ENCODE data around the gene ITLN2. TPM values are rescaled to one million over a fixed set of nuclear protein-coding genes. Genes with fewer than 3 reads are reported as not detected.

The ITLN2 gene
- total and polyA plus RNA-seq, 9 of the 15 experiments (the other 6 are each of a cell fraction or from before 2014, with no cell fraction given): not detected

DNA sequence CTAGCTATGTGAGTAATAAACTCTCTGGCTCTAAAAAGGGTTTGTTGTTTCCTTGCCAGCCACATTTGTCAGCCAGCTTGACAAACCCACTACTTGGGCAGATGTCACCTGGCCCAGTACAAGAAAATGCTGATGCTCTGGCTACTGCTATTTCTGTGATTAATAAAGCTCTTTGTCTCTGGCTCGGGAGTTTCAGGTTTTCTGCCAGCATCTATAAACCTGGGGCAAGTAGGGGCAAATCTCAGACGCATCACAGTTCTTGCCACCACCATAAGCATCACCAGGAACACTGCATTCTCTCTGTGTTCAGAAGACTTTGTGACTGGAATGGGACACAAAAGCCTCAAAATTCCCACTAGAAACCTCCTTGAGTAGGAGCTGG lies 2.5 kb downstream of the ITLN2 start:
- DNase-seq (ENCODE audit: extremely low read depth in 1 of 4, low spot score in 3 of 4): no peak
- no peak overlapping the region for H3K4me3 ChIP-seq
- H3K27ac ChIP-seq (ENCODE audit: extremely low read depth, low read depth, low read length): no peak overlapping the region
- H4K20me1 ChIP-seq (replicated peaks; ENCODE audit: control insufficient read depth, insufficient read depth, low read length): peaks cover 6% of the 10 kb centered on the region
- H2AFZ ChIP-seq (ENCODE audit: low read depth, low read length): no peak overlapping the region
- WGBS (ENCODE audit: insufficient coverage, low coverage, missing lambda C conversion rate): 3% methylated on average over 2 of the region's 2 CpGs
- H3K9me1 ChIP-seq (ENCODE audit: control insufficient read depth, insufficient read depth, low read length): no peaks in the 10 kb centered on the region
- no peak for FAIRE-seq
- CTCF ChIA-PET (ENCODE audit: low intra/inter-chr PET ratio): interaction anchor here (1.1 to 4.0 kb wide), 2 partner anchors 117 to 131 kb away, joined by 3 to 18 read pairs; no protein-coding TSS in a partner anchor
- intact Hi-C loops (cut with micrococcal nuclease) (no loop called here), in situ Hi-C loops (cut with MboI) (loop anchor here (5.0 kb wide), 1 partner anchor 115 kb away; no protein-coding TSS in a partner anchor)
- no peaks in the 10 kb centered on the region for H3K9me3 ChIP-seq (replicated peaks; ENCODE audit: control insufficient read depth, insufficient read depth, low read depth, low read length)
- peaks cover 0 to 7% of the 10 kb centered on the region in 2 experiments; a peak in 2 of 5 replicates for H3K4me1 ChIP-seq (replicated peaks in 1 of 2; ENCODE audit: control insufficient read depth in 2 of 2, insufficient read depth in 2 of 2, low read length in 2 of 2)
- H3K9ac ChIP-seq (ENCODE audit: insufficient read depth in 1 of 2, low read depth in 2 of 2, low read length in 2 of 2): no peak overlapping the region
- BruUV-seq (replicated peaks): no TSS peak
- no peaks in the 10 kb centered on the region for H3K79me2 ChIP-seq (ENCODE audit: control insufficient read depth, insufficient read depth, low read length)
- ATAC-seq: no peak
- TF ChIP-seq XRCC4 (IDR thresholded peaks at IDR 0.05; ENCODE audit: extremely low read depth, insufficient read depth, insufficient read length) (no peak), TAF9B (IDR thresholded peaks at IDR 0.05; ENCODE audit: partially characterized antibody) (no peak)
- no peaks in the 10 kb centered on the region for H3K36me3 ChIP-seq (ENCODE audit: control insufficient read depth, insufficient read depth, low read length)
- peaks cover 14 to 35% of the 10 kb centered on the region in 2 experiments; a peak in 3 of 5 replicates for H3K27me3 ChIP-seq (ENCODE audit: control insufficient read depth in 2 of 2, insufficient read depth in 2 of 2, low read length in 2 of 2)
- H3K4me2 ChIP-seq (ENCODE audit: insufficient read depth, low read length): no peak overlapping the region
- POLR2A ChIA-PET: interaction anchor here (1.1 to 1.8 kb wide), 2 partner anchors 17 to 226 kb away, joined by 3 to 4 read pairs; no protein-coding TSS in a partner anchor

DNA sequence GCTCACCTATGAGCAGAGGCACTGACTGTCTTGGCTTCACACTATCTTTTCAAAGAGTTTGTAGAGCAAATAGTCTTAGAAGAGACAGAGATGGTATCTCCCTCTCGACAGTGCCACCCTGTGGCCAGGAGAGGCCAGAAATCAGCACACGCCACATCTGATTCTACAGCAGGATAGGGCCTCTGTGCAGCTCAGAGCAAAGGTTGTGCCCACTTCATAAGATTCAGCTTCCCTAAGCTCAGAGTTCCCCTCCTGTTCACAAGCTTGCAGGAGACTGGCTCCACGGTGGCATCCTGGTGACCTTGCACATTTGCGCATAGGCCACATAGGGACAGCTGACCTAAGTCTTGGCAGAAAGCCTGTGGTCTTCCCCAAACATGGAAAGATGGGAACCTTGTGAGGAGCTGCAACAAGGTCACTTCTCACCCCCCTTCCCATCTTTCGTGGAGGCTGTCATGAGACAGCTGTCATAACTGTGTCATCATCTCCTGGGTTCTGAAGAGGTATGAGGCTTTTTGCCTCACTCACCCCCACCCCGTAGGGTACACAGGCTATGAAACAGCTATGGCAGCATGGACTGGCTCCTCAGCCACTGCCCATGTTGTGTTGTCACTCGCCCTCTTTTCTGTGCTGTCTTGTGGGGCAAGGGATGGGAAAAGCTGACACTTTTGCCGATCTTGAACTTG lies 3.0 kb downstream of the ITLN2 start:
- Histone ChIP-seq H3K9ac (ENCODE audit: insufficient read depth in 1 of 2, low read depth in 2 of 2, low read length in 2 of 2) (no peak overlapping the region), H4K20me1 (replicated peaks; ENCODE audit: control insufficient read depth, insufficient read depth, low read length) (peaks cover 6% of the 10 kb centered on the region), H3K36me3 (ENCODE audit: control insufficient read depth, insufficient read depth, low read length) (no peaks in the 10 kb centered on the region), H3K9me1 (ENCODE audit: control insufficient read depth, insufficient read depth, low read length) (no peaks in the 10 kb centered on the region), H3K4me2 (ENCODE audit: insufficient read depth, low read length) (no peak overlapping the region), H3K27ac (ENCODE audit: extremely low read depth, low read depth, low read length) (no peak overlapping the region), H3K9me3 (replicated peaks; ENCODE audit: control insufficient read depth, insufficient read depth, low read depth, low read length) (no peaks in the 10 kb centered on the region), H3K27me3 (ENCODE audit: control insufficient read depth in 2 of 2, insufficient read depth in 2 of 2, low read length in 2 of 2) (peaks cover 10 to 30% of the 10 kb centered on the region in 2 experiments; a peak in 3 of 5 replicates), H2AFZ (ENCODE audit: low read depth, low read length) (no peak overlapping the region), H3K79me2 (ENCODE audit: control insufficient read depth, insufficient read depth, low read length) (no peaks in the 10 kb centered on the region), H3K4me3 (no peak overlapping the region), H3K4me1 (replicated peaks in 1 of 2; ENCODE audit: control insufficient read depth in 2 of 2, insufficient read depth in 2 of 2, low read length in 2 of 2) (peaks cover 0 to 9% of the 10 kb centered on the region in 2 experiments; a peak in 2 of 5 replicates)
- WGBS (ENCODE audit: insufficient coverage, low coverage, missing lambda C conversion rate): 7% methylated on average over 8 of the region's 8 CpGs
- peak; percentile 87 for FAIRE-seq
- POLR2A ChIA-PET: interaction anchor here (1.0 to 1.8 kb wide), 3 partner anchors 13 to 226 kb away, joined by 3 to 4 read pairs (median 4); no protein-coding TSS in a partner anchor
- BruUV-seq (replicated peaks): no TSS peak
- CTCF ChIA-PET (ENCODE audit: low intra/inter-chr PET ratio): interaction anchor here (0.7 to 4.0 kb wide), 3 partner anchors 116 to 224 kb away, joined by 3 to 18 read pairs (median 3); no protein-coding TSS in a partner anchor
- intact Hi-C loops (cut with micrococcal nuclease) (loop anchor here (1.0 to 2.0 kb wide), 3 partner anchors 116 to 270 kb away; no protein-coding TSS in a partner anchor), in situ Hi-C loops (cut with MboI) (loop anchor here (5.0 kb wide), 1 partner anchor 114 kb away; no protein-coding TSS in a partner anchor)
- peak; percentile 62 to 70 (median 65) for DNase-seq (ENCODE audit: extremely low read depth in 1 of 4, low spot score in 3 of 4)
- ATAC-seq: peak; percentile 90
- peak; percentile 31; the same call in 1 of the 2 replicates for TF ChIP-seq JUND (IDR thresholded peaks at IDR 0.05; ENCODE audit: borderline replicate concordance, low read depth, low read length)
- TF ChIP-seq JUND (tag; IDR thresholded peaks at IDR 0.05; ENCODE audit: borderline replicate concordance, low read depth, low read length): no peak
- TF ChIP-seq PRMT5 (CRISPR knock-in tag; IDR thresholded peaks at IDR 0.05): no peak
- no peak for TF ChIP-seq TRIM28 (IDR thresholded peaks at IDR 0.05)
- TF ChIP-seq CBX1 (IDR thresholded peaks at IDR 0.05; ENCODE audit: low read depth): no peak
- TF ChIP-seq, protein P1, sequence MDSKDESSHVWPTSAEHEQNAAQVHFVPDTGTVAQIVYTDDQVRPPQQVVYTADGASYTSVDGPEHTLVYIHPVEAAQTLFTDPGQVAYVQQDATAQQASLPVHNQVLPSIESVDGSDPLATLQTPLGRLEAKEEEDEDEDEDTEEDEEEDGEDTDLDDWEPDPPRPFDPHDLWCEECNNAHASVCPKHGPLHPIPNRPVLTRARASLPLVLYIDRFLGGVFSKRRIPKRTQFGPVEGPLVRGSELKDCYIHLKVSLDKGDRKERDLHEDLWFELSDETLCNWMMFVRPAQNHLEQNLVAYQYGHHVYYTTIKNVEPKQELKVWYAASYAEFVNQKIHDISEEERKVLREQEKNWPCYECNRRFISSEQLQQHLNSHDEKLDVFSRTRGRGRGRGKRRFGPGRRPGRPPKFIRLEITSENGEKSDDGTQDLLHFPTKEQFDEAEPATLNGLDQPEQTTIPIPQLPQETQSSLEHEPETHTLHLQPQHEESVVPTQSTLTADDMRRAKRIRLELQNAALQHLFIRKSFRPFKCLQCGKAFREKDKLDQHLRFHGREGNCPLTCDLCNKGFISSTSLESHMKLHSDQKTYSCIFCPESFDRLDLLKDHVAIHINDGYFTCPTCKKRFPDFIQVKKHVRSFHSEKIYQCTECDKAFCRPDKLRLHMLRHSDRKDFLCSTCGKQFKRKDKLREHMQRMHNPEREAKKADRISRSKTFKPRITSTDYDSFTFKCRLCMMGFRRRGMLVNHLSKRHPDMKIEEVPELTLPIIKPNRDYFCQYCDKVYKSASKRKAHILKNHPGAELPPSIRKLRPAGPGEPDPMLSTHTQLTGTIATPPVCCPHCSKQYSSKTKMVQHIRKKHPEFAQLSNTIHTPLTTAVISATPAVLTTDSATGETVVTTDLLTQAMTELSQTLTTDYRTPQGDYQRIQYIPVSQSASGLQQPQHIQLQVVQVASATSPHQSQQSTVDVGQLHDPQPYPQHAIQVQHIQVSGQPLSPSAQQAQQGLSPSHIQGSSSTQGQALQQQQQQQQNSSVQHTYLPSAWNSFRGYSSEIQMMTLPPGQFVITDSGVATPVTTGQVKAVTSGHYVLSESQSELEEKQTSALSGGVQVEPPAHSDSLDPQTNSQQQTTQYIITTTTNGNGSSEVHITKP (IDR thresholded peaks at IDR 0.05; ENCODE audit: partially characterized antibody): peak; percentile 59
- no peak for TF ChIP-seq PYGO2 (tag; IDR thresholded peaks at IDR 0.05)
